Glutamatergic neuron (in vitro differentiated cells): ENCODE results near the gene PLCL1. TPM values are rescaled to one million over a fixed set of nuclear protein-coding genes. Genes with fewer than 3 reads are reported as not detected.

Experiments used
- DNase-seq: peaks from one replicate; pipeline ENCODE4 v3.0.0; 2022
- H3K27ac Mint-ChIP-seq: one replicate; pipeline ENCODE4 v1.8.0; 2020; ENCODE audit warnings: mild to moderate bottlenecking, mixed read lengths, inconsistent platforms; ENCODE audit not compliant: unreplicated experiment
- H3K27me3 Mint-ChIP-seq: one replicate; pipeline ENCODE4 v1.8.0; 2020; ENCODE audit warnings: mild to moderate bottlenecking, moderate library complexity, mixed read lengths, inconsistent platforms; ENCODE audit not compliant: unreplicated experiment
- H3K36me3 Mint-ChIP-seq: one replicate; pipeline ENCODE4 v1.8.0; 2020; ENCODE audit warnings: mild to moderate bottlenecking, mixed read lengths, inconsistent platforms; ENCODE audit not compliant: unreplicated experiment
- H3K4me1 Mint-ChIP-seq: one replicate; pipeline ENCODE4 v1.8.0; 2020; ENCODE audit warnings: mild to moderate bottlenecking, low read depth, mixed read lengths, inconsistent platforms; ENCODE audit not compliant: unreplicated experiment
- H3K4me3 Mint-ChIP-seq: one replicate; pipeline ENCODE4 v1.8.0; 2020; ENCODE audit warnings: mild to moderate bottlenecking, mixed read lengths, inconsistent platforms; ENCODE audit not compliant: unreplicated experiment
- H3K9me3 Mint-ChIP-seq: one replicate; pipeline ENCODE4 v1.8.0; 2020; ENCODE audit warnings: mild to moderate bottlenecking, moderate library complexity, mixed read lengths, inconsistent platforms; ENCODE audit not compliant: unreplicated experiment
- total RNA-seq: library from RNA; stranded (reverse); fragmentation: NEBNext Ultra II Directional; extraction: Animal tissue kit (Norgen Biotek cat#: 25700); gene quantifications from one replicate; pipeline ENCODE4 v1.2.1, GENCODE V29; 2021; ENCODE audit not compliant: unreplicated experiment
- TF ChIP-seq, protein P1 (sequence below): fragments of 200-600 bp; sonication (generic); IDR thresholded peaks from one replicate; pipeline ENCODE4 v1.5.0; 2021; ENCODE audit not compliant: partially characterized antibody, unreplicated experiment

Gene PLCL1
- total RNA-seq, 1 donor from 2014 or later: 28.8 TPM

- TF ChIP-seq, protein P1, sequence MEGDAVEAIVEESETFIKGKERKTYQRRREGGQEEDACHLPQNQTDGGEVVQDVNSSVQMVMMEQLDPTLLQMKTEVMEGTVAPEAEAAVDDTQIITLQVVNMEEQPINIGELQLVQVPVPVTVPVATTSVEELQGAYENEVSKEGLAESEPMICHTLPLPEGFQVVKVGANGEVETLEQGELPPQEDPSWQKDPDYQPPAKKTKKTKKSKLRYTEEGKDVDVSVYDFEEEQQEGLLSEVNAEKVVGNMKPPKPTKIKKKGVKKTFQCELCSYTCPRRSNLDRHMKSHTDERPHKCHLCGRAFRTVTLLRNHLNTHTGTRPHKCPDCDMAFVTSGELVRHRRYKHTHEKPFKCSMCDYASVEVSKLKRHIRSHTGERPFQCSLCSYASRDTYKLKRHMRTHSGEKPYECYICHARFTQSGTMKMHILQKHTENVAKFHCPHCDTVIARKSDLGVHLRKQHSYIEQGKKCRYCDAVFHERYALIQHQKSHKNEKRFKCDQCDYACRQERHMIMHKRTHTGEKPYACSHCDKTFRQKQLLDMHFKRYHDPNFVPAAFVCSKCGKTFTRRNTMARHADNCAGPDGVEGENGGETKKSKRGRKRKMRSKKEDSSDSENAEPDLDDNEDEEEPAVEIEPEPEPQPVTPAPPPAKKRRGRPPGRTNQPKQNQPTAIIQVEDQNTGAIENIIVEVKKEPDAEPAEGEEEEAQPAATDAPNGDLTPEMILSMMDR: no peak
- H3K36me3 Mint-ChIP-seq: no peaks in the 10 kb centered on the region
- H3K4me3 Mint-ChIP-seq: no peak overlapping the region
- peaks cover 2% of the 10 kb centered on the region for H3K9me3 Mint-ChIP-seq
- H3K27me3 Mint-ChIP-seq: no peaks in the 10 kb centered on the region
- DNase-seq: no peak
- H3K27ac Mint-ChIP-seq: no peak overlapping the region
- no peaks in the 10 kb centered on the region for H3K4me1 Mint-ChIP-seq
Measured at GRCh38 chr2:197950006-197950405, 145.6 kb downstream of the PLCL1 start.

GRCh38 chr2:197950724-197951123, 146.3 kb downstream of the PLCL1 start:
- TF ChIP-seq, protein P1: no peak
- peaks cover 2% of the 10 kb centered on the region for H3K9me3 Mint-ChIP-seq
- H3K4me3 Mint-ChIP-seq: no peak overlapping the region
- H3K4me1 Mint-ChIP-seq: no peaks in the 10 kb centered on the region
- H3K36me3 Mint-ChIP-seq: no peaks in the 10 kb centered on the region
- H3K27me3 Mint-ChIP-seq: peaks cover 1% of the 10 kb centered on the region
- no peak overlapping the region for H3K27ac Mint-ChIP-seq
- no peak for DNase-seq

DNA sequence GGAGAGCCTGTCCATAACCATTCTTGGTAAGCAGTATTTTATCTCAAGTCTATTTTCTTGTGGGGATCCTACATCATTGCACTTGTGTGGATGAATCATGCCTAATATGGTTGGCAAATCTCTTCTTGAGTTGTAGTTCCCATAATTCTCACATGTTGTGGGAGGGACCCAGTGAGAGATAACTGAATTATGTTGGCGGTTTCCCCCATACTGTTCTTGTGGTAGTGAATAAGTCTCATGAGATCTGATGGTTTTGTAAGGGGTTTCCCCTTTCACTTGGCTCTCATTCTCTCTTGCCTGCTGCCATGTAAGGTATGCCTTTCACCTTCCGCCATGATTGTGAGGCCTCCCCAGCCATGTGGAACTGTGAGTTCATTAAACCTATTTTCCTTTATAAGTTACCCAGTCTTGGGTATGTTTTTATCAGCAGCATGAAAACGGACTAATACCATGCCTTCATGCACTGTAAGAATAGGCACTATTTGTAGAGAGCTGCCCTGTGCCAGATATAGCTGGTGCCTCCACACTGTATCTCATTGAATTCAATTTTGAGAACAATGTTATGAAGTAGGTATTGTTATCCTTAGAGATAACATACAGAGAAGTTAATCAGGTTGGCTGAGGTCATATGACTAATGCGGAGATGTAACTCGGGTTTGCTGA, 148.3 kb downstream of the PLCL1 start:
- Mint-ChIP-seq H3K36me3 (no peaks in the 10 kb centered on the region), H3K4me1 (no peaks in the 10 kb centered on the region)
- TF ChIP-seq, protein P1: no peak

GRCh38 chr2:197954328-197954727, 149.9 kb downstream of the PLCL1 start:
- Mint-ChIP-seq H3K4me3 (no peak overlapping the region), H3K4me1 (no peaks in the 10 kb centered on the region), H3K27ac (no peak overlapping the region), H3K36me3 (no peaks in the 10 kb centered on the region), H3K27me3 (peaks cover 1% of the 10 kb centered on the region), H3K9me3 (no peaks in the 10 kb centered on the region)
- TF ChIP-seq, protein P1: no peak
- no peak for DNase-seq

More for the DNA sequence above, 148.3 kb downstream of the PLCL1 start:
- no peak overlapping the region for H3K4me3 Mint-ChIP-seq
- peaks cover 1% of the 10 kb centered on the region for H3K27me3 Mint-ChIP-seq
- H3K9me3 Mint-ChIP-seq: peaks cover 2% of the 10 kb centered on the region
- no peak overlapping the region for H3K27ac Mint-ChIP-seq
- DNase-seq: no peak

DNA sequence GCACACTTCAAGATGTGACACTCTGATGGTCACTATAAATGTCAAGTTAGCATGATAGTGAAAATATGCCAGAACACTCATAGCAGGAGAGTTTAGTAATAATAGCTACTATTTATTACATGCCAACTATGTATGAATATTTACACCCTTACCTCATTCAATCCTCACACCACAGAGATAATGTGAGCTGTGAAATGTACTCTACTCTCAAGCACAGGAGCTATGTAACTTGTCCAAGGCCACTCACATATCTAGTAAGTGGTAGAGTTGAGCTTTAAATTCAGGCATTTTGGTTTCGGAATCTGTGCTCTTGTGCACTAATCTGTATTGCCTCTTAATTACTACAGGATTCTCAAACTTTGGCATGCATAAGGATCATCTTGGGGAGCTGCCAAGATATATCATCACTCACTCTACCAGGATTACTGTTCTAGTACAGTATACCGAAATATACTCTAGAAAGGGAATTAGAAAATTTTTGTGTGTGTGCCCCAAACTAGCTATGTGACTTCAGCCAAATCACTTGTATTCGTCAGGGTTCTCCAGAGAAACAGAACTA, 154.3 kb downstream of the PLCL1 start:
- H3K4me3 Mint-ChIP-seq: no peak overlapping the region
- TF ChIP-seq, protein P1: no peak
- H3K27ac Mint-ChIP-seq: no peak overlapping the region
- no peaks in the 10 kb centered on the region for H3K36me3 Mint-ChIP-seq
- H3K4me1 Mint-ChIP-seq: peaks cover 4% of the 10 kb centered on the region
- DNase-seq: no peak
- peaks cover 1% of the 10 kb centered on the region for H3K27me3 Mint-ChIP-seq
- H3K9me3 Mint-ChIP-seq: peaks cover 1% of the 10 kb centered on the region
